Transverse colon (tissue), 4 donors: ENCODE results near the gene KRTAP5-4. TPM values are rescaled to one million over a fixed set of nuclear protein-coding genes. Genes with fewer than 3 reads are reported as not detected.
"Not testable (repeated sequence)": the region's sequence is repeated elsewhere in the genome, so short reads cannot be mapped to it uniquely, and the experiment has no call there.

Experiments used
- DNase-seq: peaks from one replicate; pipeline ENCODE4 v3.0.0-alpha.2; 2019
- H3K27ac ChIP-seq, 4 donors: fragments of 200-600 bp; sonication (generic); 2 replicates each; pipeline ENCODE4 v1.5.1; 2016 to 2018; ENCODE audit warnings: inconsistent platforms in 4 of 4
- H3K27me3 ChIP-seq: fragments of 200-600 bp; sonication (generic); 2 replicates; pipeline ENCODE4 v1.5.1; 2017; ENCODE audit warnings: inconsistent platforms
- H3K36me3 ChIP-seq, 4 donors: fragments of 200-600 bp; sonication (generic); 2 replicates each; pipeline ENCODE4 v1.5.1; 2017 to 2019; ENCODE audit warnings: inconsistent platforms in 4 of 4
- H3K4me1 ChIP-seq, 4 donors: fragments of 200-600 bp; sonication (generic); 2 replicates each; pipeline ENCODE4 v1.5.1; 2017 to 2020; ENCODE audit warnings: inconsistent platforms in 4 of 4
- H3K4me3 ChIP-seq, 4 donors: fragments of 200-600 bp; sonication (generic); 1 replicate in 1 of 4; 2 replicates in 3 of 4; pipeline versions ENCODE4 v1.5.1 to v1.6.1; 2017 to 2019; ENCODE audit warnings: inconsistent platforms in 4 of 4
- H3K9me3 ChIP-seq, 2 donors: fragments of 200-600 bp; sonication (generic); 2 replicates each; pipeline ENCODE4 v1.5.1; 2017 to 2019; ENCODE audit warnings: inconsistent platforms in 2 of 2
- EP300 ChIP-seq: sonication (generic); formaldehyde crosslinking; IDR thresholded peaks from one replicate; pipeline ENCODE4 v1.6.1; 2017; ENCODE audit warnings: antibody characterized with exemption, low read depth
- POLR2A ChIP-seq: fragments of 450-650 bp; IDR thresholded peaks from one replicate; pipeline ENCODE4 v1.6.1; 2016; ENCODE audit warnings: antibody characterized with exemption, mild to moderate bottlenecking, moderate library complexity
- POLR2AphosphoS5 ChIP-seq, 3 donors: sonication (generic); formaldehyde crosslinking; IDR thresholded peaks; one replicate each; pipeline ENCODE4 v1.6.1; 2016; ENCODE audit warnings: antibody characterized with exemption in 3 of 3
- WGBS, 2 donors: methylation state at CpG; one replicate each; pipeline ENCODE4 v1.1.5; 2018; ENCODE audit warnings: low coverage in 1 of 2; 5-methylcytosine and 5-hydroxymethylcytosine counted together
- in situ Hi-C, 4 donors: fragments of 200-750 bp; cut with MboI; loops; one replicate each; pipeline versions ENCODE4 v1.15.0 to v1.15.1; 2017; ENCODE audit warnings: low sequenced_read_pairs in 3 of 4, low pct_ligation_motif_present in 1 of 4, low pct_unique_long_range_greater_than_20kb in 1 of 4
- intact Hi-C: fragments of 100-400 bp; cut with DNase I; formaldehyde crosslinking; loops from one replicate; pipeline ENCODE4 v1.15.1; 2023; ENCODE audit warnings: low total_unique reads
- total RNA-seq, 4 donors: library from RNA; depleted of rRNA; stranded (reverse); fragments of >200 nt; gene quantifications; one replicate each; pipeline ENCODE4 v1.1.0, GENCODE V29; 2016
- TF ChIP-seq, protein P1 (sequence below), 5 experiments: fragments of 200-600 bp in 3 of 5; fragments of 450-650 bp in 2 of 5; sonication (generic) in 3 of 5; IDR thresholded peaks; 1 replicate in 2 of 5; 2 replicates in 3 of 5; pipeline ENCODE4 v1.5.1; 2016 to 2017; ENCODE audit warnings: antibody characterized with exemption in 5 of 5, inconsistent platforms in 3 of 5, mild to moderate bottlenecking in 2 of 5, moderate library complexity in 1 of 5

Gene KRTAP5-4
- total RNA-seq, 4 donors from 2014 or later: not detected

DNA sequence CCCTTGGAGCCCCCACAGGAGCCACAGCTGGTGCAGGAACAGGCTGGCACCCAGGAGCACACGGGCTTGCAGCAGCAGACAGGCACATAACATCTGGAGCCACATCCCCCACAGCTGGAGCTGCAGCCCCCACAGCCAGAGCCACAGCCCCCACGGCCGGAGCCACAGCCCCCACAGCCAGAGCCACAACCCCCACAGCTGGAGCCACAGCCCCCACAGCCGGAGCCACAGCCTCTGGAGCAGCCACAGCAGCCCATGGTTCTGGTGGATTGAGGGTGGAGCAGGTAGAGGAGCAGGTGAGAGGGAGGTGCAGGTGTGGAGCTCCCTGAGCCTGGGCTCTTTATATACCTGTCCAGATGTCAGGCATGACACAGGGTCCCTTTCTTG is 24.0 kb downstream of the KRTAP5-4 start, which contains the start of gene KRTAP5-2:
Gene KRTAP5-2 (minus strand): TSS at position 301 of the 387 bp plus-strand sequence. CDS start 44 bp downstream, at position 257.
- no peaks in the 10 kb centered on the region for H3K36me3 ChIP-seq
- WGBS, 2 donors: 33% methylated on average over 1 of the region's 4 CpGs; no CpG with 5 or more reads in 1 of the 2 donors
- in situ Hi-C loops (no loop called here), intact Hi-C loops (no loop called here)
- peaks cover 33% of the 10 kb centered on the region for H3K27me3 ChIP-seq
- peaks cover 7 to 20% (median 9%) of the 10 kb centered on the region in 4 donors for H3K4me1 ChIP-seq
- H3K9me3 ChIP-seq: no peaks in the 10 kb centered on the region
- TF ChIP-seq POLR2AphosphoS5 (IDR thresholded peaks at IDR 0.05) (no peak), POLR2A (no peak)
- DNase-seq: no peak
- no peak within 1 kb of the TSS for H3K27ac ChIP-seq
- H3K4me3 ChIP-seq: no peak within 1 kb of the TSS

DNA sequence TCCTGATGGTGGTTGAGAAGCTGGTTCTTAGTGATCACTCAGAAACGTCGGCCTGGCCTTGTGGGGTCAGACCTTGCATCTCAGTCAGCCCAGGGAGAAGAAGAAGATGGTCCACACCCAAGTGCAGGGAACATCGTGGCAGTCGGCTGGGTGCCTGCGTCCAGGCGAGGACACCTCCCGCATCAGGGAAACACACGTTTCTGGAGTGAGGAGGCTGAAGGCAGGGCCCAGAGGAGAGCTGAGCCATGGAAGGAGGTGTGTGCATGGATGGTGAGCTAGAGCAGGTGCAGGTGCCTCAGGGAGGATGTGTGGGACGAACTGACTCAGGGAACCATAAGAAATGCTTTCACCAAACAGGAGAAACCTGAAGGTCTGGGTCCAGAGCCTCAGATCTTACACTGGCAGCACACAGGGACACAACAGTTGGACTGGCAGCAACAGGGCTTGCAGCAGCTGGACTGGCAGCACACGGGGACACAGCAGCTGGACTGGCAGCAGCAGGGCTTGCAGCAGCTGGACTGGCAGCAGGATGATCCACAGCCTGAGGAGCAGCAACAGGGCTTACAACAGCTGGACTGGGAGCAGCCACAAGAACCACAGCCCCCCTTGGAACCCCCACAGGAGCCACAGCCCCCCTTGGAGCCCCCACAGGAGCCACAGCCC is 24.5 kb downstream of the KRTAP5-4 start:
- WGBS, 2 donors: 75% methylated on average over 10 of the region's 10 CpGs; no CpG with 5 or more reads in 1 of the 2 donors
- Histone ChIP-seq H3K27me3 (peaks cover 33% of the 10 kb centered on the region), H3K9me3 (no peaks in the 10 kb centered on the region), H3K4me1 (peaks cover 7 to 20% (median 9%) of the 10 kb centered on the region in 4 donors), H3K36me3 (no peaks in the 10 kb centered on the region), H3K4me3 (no peak overlapping the region), H3K27ac (no peak overlapping the region)
- in situ Hi-C loops (no loop called here), intact Hi-C loops (no loop called here)
- TF ChIP-seq POLR2AphosphoS5 (IDR thresholded peaks at IDR 0.05) (no peak), EP300 (no peak), POLR2A (no peak)
- TF ChIP-seq, protein P1, sequence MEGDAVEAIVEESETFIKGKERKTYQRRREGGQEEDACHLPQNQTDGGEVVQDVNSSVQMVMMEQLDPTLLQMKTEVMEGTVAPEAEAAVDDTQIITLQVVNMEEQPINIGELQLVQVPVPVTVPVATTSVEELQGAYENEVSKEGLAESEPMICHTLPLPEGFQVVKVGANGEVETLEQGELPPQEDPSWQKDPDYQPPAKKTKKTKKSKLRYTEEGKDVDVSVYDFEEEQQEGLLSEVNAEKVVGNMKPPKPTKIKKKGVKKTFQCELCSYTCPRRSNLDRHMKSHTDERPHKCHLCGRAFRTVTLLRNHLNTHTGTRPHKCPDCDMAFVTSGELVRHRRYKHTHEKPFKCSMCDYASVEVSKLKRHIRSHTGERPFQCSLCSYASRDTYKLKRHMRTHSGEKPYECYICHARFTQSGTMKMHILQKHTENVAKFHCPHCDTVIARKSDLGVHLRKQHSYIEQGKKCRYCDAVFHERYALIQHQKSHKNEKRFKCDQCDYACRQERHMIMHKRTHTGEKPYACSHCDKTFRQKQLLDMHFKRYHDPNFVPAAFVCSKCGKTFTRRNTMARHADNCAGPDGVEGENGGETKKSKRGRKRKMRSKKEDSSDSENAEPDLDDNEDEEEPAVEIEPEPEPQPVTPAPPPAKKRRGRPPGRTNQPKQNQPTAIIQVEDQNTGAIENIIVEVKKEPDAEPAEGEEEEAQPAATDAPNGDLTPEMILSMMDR (IDR thresholded peaks at IDR 0.05): no peak
- DNase-seq: no peak

DNA sequence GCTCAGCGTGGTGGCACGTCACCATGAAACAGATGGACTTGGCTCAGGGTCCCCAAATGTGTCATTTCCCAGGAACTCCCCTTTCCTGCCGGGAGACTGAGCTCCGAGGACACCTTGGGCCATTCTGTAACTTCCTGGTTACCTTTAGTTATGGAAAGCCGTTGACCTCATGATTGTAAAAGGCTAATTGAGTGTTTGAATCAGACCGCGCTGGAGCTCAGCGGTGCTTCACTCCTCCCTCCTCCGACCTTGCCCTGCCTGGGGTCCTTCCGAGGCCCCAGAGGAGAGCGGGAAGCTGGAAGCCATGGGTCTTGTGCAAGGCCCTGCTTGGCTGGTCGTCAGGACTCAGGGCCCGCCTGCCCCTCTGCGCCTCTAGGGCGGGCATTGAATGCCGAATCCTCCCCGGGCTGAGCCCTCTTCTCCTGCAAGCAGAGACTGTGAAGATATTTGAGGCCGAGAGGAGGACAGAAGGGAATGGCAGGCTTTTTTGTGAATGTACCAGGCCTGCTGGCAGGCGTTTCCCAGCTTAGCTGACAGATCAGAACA is 25.3 kb downstream of the KRTAP5-4 start:
- H3K9me3 ChIP-seq, H3K36me3 ChIP-seq, intact Hi-C loops, in situ Hi-C loops, H3K4me3 ChIP-seq: not testable (repeated sequence)
- Histone ChIP-seq H3K27me3 (peaks cover 33% of the 10 kb centered on the region), H3K4me1 (peaks cover 7 to 20% (median 9%) of the 10 kb centered on the region in 4 donors), H3K27ac (peak overlapping the region; percentile 17 to 71 (median 56))
- DNase-seq: peak; percentile 53
- WGBS, 2 donors: 56% methylated on average over 19 of the region's 19 CpGs; no CpG with 5 or more reads in 1 of the 2 donors

DNA sequence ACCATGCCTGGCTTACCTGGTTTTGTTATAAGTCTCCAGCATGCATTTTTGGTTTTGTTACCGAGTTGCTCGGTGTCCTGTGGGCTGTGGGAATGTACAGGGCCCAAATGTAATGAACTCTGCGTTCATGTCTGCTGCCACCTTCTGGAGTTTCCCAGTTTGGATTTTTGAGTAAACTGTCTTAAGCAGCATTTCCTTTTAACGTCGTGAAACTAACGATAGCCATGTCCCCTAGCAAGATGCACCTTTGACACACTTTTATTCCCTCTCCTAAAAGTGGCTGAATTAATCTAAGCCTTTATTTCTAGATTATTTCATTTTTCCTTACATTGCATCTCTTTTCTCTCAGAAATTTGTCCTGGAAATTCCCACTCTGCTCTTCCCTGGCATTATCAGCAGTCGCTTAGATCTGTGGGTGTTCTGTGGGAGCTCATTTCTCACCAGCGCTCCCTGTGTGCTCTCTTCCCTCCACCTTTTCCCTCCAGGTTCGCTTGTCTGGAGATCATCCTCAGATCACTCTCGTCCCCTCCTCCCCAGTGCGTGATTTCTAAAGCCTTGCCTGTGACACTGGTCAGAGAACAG is 25.9 kb downstream of the KRTAP5-4 start:
- H3K36me3 ChIP-seq, H3K4me3 ChIP-seq, in situ Hi-C loops, H3K9me3 ChIP-seq, DNase-seq, intact Hi-C loops: not testable (repeated sequence)
- peak overlapping the region; percentile 17 to 71 (median 56) for H3K27ac ChIP-seq
- peaks cover 7 to 20% (median 9%) of the 10 kb centered on the region in 4 donors for H3K4me1 ChIP-seq
- peaks cover 33% of the 10 kb centered on the region for H3K27me3 ChIP-seq
- WGBS, 2 donors: 19 to 36% methylated on average over 6 to 11 of the region's 11 CpGs

DNA sequence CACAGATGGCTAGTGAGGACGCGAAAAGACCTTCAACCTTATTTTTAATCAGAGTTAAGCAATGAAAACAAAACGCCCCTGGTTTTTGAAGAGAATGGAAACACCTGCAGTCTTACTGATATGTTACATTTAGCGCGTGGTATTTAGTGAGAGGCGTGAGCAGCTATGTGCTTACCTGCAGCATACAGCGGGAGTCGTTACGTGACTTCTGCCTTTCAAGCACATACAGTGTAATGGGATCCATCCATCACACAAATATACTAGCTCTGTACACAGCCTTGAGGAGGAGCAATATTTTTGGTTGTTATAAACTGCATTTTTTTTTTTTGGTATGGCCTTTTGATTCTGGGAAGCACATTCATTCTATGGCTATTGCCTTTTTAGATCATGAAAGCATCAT is 29.3 kb downstream of the KRTAP5-4 start:
- intact Hi-C loops (no loop called here), in situ Hi-C loops (no loop called here)
- Histone ChIP-seq H3K27me3 (peaks cover 25% of the 10 kb centered on the region), H3K9me3 (no peaks in the 10 kb centered on the region), H3K4me3 (no peak overlapping the region), H3K4me1 (peaks cover 8 to 30% (median 11%) of the 10 kb centered on the region in 4 donors), H3K27ac (no peak overlapping the region), H3K36me3 (no peaks in the 10 kb centered on the region)
- DNase-seq: no peak
- TF ChIP-seq POLR2AphosphoS5 (IDR thresholded peaks at IDR 0.05) (no peak), POLR2A (no peak), EP300 (no peak)
- TF ChIP-seq, protein P1 (IDR thresholded peaks at IDR 0.05): no peak
- WGBS, 2 donors: 84 to 88% methylated on average over 9 of the region's 9 CpGs
